HK-2 (cell line): ENCODE data around the gene DNAH6.

Source experiments
- DNase-seq: peaks from one replicate; pipeline ENCODE4 v3.0.0-alpha.2; 2018; ENCODE audit not compliant: unreplicated experiment

Gene DNAH6

GRCh38 chr2:84631985-84632384, 115.7 kb downstream of the DNAH6 start:
- no peak for DNase-seq

DNA sequence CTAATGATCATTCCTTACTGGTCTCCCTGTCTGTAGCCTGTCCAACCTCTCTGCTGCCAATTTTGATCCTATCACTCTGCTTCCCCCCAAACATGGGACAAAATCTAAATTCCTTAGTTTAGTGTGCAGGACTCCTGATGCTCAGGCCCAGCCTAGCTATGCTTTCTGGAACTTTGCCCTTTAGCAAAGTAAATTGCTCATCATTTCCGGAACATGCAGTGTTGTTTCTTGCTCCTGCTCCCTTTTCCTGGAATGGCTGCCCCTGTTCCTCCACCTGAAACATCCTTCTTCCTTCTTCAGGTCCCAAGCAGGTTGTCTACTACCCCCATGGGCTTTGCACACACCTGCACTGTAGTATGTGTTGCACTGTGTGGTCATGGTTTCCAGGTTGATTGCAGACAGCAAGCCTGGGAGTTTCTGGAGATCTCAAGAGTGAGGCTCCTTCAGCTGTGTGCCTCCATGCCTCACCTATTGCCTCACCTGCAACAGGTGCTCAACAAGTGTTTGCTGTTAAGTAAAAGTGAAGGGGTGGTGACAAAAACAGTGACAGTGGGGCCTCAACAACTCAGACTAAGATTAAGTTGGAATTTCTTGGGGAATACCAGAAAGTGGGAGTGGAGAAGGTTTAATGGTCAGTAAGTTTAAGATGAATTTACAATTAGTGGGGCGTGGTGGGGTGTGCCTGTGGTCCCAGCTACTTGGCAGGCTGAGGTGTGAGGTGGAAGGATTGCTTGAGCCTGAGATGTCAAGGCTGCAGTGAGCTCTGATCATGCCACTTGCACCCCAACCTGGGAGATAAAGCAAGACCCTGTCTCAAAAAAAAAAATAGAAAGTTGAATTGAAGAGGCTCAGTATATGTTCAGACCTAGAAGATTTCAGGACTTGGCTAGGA, 120.0 kb downstream of the DNAH6 start:
- DNase-seq: no peak

GRCh38 chr2:84639751-84640150, 123.5 kb downstream of the DNAH6 start:
- DNase-seq: no peak

DNA sequence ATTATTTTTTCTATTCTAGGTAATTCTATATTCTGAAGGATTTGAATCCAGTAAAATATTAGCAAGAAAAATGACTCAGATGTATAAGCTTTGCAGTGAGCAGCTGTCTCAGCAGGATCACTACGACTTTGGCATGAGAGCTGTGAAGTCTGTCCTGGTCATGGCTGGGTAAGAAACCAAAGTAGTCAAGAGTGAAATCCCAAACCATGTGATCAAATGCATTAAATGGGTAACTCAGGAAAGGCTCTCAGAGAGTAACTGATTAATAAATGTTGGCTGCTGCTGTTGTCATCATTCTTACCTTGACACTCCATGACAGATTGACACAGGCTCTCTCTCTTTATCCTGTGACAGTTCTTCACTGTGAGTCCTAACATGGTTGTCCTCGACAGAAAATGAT, 124.1 kb downstream of the DNAH6 start:
- DNase-seq: peak; percentile 61

- DNase-seq: no peak
Measured at GRCh38 chr2:84641021-84641420, 124.7 kb downstream of the DNAH6 start.

DNA sequence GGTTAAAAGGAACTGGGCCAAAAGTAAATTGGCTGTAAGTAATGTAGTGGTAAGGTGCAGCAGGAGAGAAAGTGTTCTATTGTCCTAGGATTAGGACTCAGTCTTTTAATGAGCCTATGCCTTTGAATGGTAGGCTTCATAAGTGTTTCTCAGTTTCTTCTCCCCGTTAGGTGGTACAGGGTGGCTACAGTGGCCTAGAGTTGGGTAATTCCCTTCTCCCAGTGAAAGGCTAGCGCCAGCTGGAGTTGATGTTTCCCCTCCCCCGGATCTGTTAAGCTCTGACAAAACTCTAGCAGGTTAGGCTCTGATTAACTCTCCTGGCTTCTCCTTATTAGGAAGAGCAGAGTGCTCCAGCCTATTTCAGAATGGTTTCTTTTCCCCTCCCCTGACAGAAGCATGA, 127.7 kb downstream of the DNAH6 start:
- DNase-seq: no peak

- no peak for DNase-seq
Measured at GRCh38 chr2:84646514-84646913, 130.2 kb downstream of the DNAH6 start.

GRCh38 chr2:84647267-84647666, 131.0 kb downstream of the DNAH6 start:
- no peak for DNase-seq

DNA sequence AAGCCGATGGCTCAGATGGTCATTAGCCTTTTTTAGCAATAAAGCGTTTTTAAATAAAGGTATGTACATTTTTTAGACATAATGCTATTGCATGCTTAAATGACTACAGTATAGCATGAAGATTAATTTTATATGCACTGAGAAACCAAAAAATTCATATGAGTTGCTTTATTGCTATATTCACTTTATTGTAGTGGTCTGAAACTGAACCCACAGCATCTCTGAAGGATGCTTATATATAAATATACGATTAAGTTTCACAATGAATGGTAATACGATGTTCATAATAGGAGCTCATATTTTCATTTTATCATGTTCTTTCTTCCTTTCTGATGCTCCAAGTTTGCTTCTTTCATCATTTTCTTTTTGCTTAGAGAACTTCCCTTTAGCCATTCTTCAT, 132.8 kb downstream of the DNAH6 start:
- no peak for DNase-seq

GRCh38 chr2:84649487-84650142, 133.3 kb downstream of the DNAH6 start:
- no peak for DNase-seq

- no peak for DNase-seq
Measured at GRCh38 chr2:84652431-84652830, 136.1 kb downstream of the DNAH6 start.

DNA sequence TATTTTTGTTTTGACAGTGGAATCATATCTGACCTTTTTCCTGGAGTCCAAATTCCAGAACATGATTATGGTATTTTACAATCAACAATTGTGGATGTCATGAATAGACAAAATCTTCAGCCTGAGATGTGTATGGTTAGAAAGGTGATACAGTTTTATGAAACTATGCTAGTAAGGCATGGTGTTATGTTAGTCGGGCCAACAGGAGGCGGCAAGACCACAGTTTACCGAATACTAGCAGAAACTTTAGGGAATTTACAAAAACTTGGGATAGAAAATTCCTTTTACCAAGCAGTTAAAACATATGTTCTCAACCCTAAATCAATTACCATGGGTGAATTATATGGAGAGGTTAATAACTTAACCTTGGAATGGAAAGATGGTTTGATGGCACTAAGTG, 137.0 kb downstream of the DNAH6 start:
- no peak for DNase-seq

DNA sequence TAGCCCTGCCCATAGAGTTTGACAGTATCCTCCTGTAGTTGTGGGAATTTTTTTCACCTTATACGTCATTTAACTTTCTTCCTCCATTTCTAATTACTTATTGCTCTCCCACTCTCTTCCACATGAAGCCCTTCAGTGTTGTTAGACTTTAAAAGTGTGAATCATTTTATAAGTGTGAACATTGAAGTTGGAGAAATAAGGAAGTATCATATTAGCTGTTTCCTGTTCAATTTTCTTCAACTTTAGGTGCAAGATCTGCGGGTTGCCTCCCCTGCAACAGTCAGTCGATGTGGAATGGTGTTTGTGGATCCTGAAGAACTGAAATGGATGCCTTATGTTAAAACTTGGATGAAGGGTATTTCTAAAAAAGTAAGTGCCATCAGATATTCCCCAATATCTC, 138.1 kb downstream of the DNAH6 start:
- no peak for DNase-seq

DNA sequence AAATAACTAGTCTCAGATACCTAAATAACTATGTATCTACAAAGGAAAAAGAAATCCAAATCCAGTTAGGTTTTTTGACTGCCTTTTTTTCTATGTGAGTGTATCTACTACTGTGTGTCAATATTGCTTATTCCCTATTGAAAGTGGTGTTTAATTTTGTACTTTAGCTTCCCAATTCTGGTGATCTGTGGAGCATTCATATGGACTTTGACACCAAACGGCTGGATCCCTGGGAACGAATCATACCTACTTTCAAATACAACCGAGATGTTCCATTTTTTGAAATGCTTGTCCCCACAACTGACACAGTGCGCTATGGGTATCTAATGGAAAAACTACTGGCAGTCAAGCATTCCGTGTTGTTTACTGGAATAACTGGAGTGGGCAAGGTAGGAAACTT, 152.8 kb downstream of the DNAH6 start:
- no peak for DNase-seq

GRCh38 chr2:84674099-84674498, 157.8 kb downstream of the DNAH6 start:
- no peak for DNase-seq

DNA sequence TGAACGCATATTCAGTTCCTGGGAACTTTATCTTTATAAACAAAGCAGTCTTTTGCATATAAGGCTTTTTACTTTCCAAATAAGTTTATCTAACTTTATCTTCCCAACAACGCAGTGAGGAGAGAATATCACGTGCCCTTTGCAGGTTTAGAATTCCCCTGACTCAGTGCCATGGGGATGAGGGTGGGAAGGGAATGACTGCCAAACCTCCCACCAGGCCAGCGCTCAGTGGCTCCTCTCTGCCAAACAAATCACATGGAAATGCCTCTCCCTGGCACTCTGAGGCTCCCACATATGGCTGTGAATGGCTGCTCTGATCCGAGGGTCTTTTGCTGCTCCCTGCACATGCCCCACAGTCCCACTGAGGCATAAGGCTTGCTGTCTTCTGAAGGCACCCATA, 158.3 kb downstream of the DNAH6 start:
- no peak for DNase-seq

GRCh38 chr2:84676295-84676694, 160.0 kb downstream of the DNAH6 start:
- DNase-seq: no peak

DNA sequence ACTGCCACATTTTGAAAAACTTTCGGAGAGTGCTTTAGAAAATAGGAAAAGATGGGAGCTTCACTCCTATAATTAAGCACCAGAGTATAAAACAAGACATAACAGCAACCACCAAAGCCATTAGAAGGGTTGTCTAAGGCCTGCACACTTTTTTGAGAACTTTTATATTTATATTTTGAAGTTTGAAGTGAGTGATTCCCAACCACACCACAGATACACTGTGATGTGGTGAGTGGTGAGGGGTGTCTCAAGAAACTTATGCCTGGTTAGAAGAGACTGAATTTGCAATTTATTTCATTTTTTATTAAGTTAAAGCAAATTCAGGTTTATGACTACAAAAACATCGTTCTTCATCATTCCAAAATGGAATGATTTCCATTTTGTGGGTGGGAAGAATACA, 161.9 kb downstream of the DNAH6 start:
- DNase-seq: no peak

DNA sequence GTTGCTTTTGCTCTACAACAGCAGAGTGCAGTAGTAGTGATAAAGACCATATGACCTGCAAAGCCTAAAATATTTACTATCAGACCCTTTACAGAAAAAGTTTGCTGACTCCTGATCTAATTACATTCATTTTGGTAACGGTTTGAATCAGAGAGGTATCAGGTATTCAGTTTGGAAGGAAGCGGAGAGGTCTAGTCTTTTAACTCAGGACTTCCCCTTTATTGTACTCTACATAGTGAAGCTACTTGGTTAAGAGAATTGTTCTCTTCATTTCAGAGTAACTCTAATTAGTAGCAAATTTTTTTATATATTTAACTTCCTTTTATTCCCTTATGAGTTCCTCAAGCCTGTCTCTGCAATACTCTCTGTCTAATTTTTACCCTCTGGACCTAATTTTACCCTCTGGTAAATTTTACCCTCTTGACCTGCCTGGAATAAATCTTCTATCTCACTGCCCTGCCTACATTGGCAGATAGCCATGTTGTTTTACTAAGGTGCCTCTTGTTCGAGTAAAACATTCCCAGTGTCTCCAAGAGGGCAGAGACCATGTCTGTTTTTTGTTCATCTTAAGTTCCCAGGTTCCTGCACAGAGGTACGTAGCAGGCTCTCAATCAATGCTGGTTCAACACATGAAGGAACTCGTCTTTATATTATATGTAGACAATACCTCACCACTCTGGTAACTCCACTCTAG, 170.6 kb downstream of the DNAH6 start:
- DNase-seq: no peak

- no peak for DNase-seq
Measured at GRCh38 chr2:84687498-84688149, 171.3 kb downstream of the DNAH6 start.

- no peak for DNase-seq
Measured at GRCh38 chr2:84690225-84690624, 173.9 kb downstream of the DNAH6 start.

DNA sequence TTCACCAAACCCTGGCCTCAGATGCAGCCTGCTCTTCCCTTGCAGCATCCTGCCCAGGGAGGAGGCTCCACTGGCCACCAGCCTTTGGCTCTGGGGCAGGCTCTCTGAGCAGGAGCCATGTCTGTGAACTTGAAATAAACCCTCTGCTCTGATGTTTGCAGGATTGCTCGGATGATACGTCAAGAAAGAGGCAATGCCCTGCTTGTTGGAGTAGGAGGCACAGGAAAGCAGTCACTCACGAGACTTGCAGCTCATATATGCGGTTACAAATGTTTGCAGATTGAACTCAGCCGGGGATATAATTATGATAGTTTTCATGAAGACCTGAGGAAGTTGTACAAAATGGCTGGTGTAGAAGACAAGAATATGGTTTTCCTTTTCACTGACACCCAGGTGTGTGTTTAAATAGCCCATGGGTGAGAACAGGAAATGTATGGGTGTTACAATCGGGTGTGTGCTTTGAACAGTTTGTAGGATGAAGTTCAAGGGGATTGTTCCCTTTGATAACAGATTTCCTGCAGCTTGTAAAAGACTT, 177.9 kb downstream of the DNAH6 start:
- DNase-seq: no peak
